ENCODE results near the gene GCK.

GCK gene

DNA sequence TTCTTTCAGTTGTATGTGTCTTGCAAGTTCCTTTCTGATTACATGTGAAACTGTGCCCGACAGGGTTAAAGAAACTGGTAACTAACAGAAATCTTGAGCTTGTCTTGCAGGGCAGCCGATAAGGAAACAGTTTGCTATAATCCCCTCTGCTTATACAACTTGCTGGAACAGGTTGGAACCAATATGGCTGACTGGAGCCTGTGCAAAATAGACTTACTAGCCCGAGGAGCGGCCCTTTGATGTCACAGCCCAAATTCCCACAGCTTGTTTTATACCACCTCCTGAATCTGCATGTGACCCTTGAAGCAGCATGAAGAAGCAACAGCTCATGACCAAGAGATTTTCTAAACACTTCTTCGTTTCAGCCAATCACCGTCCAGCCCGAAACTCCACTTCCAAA is 8.2 kb upstream of the GCK start:
- POLR2A ChIA-PET: no interaction called here
- no peak for TF ChIP-seq SP1 (IDR thresholded peaks at IDR 0.05)
- TF ChIP-seq ARNT (IDR thresholded peaks at IDR 0.05): no peak
- no peak for TF ChIP-seq TARDBP (IDR thresholded peaks at IDR 0.05)
- TF ChIP-seq ZNF384 (IDR thresholded peaks at IDR 0.05): no peak
- no peak for TF ChIP-seq HDGF (IDR thresholded peaks at IDR 0.05; ENCODE audit: borderline replicate concordance)
- TF ChIP-seq FOXK2 (IDR thresholded peaks at IDR 0.05): no peak
- TF ChIP-seq LEF1 (IDR thresholded peaks at IDR 0.05; ENCODE audit: borderline replicate concordance): no peak
- no peak for TF ChIP-seq FOXM1 (IDR thresholded peaks at IDR 0.05; ENCODE audit: borderline replicate concordance)
- no peak for TF ChIP-seq BHLHE40 (IDR thresholded peaks at IDR 0.05; ENCODE audit: borderline replicate concordance)
- TF ChIP-seq CTBP1 (IDR thresholded peaks at IDR 0.05; ENCODE audit: borderline replicate concordance): no peak
- TF ChIP-seq L3MBTL2 (conservative IDR thresholded peaks at IDR 0.05): no peak
- no peak for TF ChIP-seq ELF4 (IDR thresholded peaks at IDR 0.05)
- TF ChIP-seq NFRKB (IDR thresholded peaks at IDR 0.05): no peak
- no peak for TF ChIP-seq FOXA1 (IDR thresholded peaks at IDR 0.05)
- no peak for TF ChIP-seq PKNOX1 (IDR thresholded peaks at IDR 0.05)
- TF ChIP-seq SUZ12 (IDR thresholded peaks at IDR 0.05): no peak
- CTCF ChIA-PET: interaction anchor here (1.6 kb wide), 1 partner anchor 10 kb away, joined by 4 read pairs; no protein-coding TSS in a partner anchor
- DNase-seq (ENCODE audit: extremely low spot score): no peak

DNA sequence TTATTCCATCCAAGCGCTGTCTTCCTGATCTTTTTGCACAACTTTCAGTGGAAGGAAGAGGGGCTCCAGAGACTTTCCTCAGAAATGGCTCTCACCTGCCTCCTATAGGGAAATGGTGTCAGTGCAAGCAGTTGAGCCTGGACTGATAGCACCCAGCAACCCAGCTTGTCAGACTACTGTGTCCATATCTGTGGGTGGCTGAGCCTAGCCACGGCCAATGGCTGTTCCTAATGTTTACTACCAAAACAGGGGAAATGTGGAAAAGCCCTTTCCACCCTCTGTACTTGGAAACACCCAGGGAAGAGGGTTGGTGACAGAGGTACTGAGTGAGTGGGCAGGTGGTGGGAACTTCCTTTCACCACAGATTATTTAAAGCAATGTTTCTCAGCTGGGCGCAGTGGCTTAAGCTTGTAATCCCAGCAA is 7.2 kb upstream of the GCK start:
- DNase-seq (ENCODE audit: extremely low spot score): peak; percentile 65
- ChIA-PET CTCF (interaction anchor here (0.6 to 1.6 kb wide), 5 partner anchors 9 to 558 kb away, joined by 3 to 4 read pairs (median 3); partner anchors contain the start of gene POLD2), POLR2A (no interaction called here)
- TF ChIP-seq FOXM1 (IDR thresholded peaks at IDR 0.05; ENCODE audit: borderline replicate concordance): no peak
- no peak for TF ChIP-seq FOXK2 (IDR thresholded peaks at IDR 0.05)
- no peak for TF ChIP-seq ZNF384 (IDR thresholded peaks at IDR 0.05)
- TF ChIP-seq HDGF (IDR thresholded peaks at IDR 0.05; ENCODE audit: borderline replicate concordance): no peak
- TF ChIP-seq BHLHE40 (IDR thresholded peaks at IDR 0.05; ENCODE audit: borderline replicate concordance): no peak

DNA sequence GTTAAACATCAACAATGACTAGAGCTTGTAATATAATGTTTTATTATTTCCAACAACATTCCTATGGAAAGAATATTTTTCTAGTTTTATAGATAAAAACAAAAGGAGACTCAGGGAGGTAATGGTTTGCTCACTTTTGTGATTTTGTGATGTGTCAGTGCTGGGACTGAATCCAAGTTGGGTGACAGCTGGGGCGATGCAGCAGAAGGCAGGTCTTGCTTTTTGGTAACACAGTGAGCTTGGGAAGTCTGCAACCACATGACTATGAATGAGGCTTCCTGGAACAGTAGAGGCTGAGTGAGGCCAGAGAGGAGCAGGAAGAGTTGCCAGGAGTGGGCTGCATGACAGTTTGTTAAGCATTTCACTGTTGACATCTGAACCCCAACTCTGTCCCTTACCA is 6.7 kb upstream of the GCK start:
- CTCF ChIA-PET: interaction anchor here (0.7 to 1.0 kb wide), 2 partner anchors 73 to 121 kb away, joined by 3 read pairs; partner anchors contain the start of gene POLD2
- DNase-seq (ENCODE audit: extremely low spot score): no peak
- TF ChIP-seq ARNT (IDR thresholded peaks at IDR 0.05): no peak
- no peak for TF ChIP-seq SUZ12 (IDR thresholded peaks at IDR 0.05)
- TF ChIP-seq BHLHE40 (IDR thresholded peaks at IDR 0.05; ENCODE audit: borderline replicate concordance): no peak
- no peak for TF ChIP-seq ZNF384 (IDR thresholded peaks at IDR 0.05)
- TF ChIP-seq PKNOX1 (IDR thresholded peaks at IDR 0.05): no peak
- no peak for TF ChIP-seq CTBP1 (IDR thresholded peaks at IDR 0.05; ENCODE audit: borderline replicate concordance)
- TF ChIP-seq L3MBTL2 (conservative IDR thresholded peaks at IDR 0.05): no peak
- no peak for TF ChIP-seq TARDBP (IDR thresholded peaks at IDR 0.05)
- TF ChIP-seq FOXK2 (IDR thresholded peaks at IDR 0.05): no peak
- no peak for TF ChIP-seq FOXA1 (IDR thresholded peaks at IDR 0.05)
- TF ChIP-seq ELF4 (IDR thresholded peaks at IDR 0.05): no peak
- no peak for TF ChIP-seq SP1 (IDR thresholded peaks at IDR 0.05)
- TF ChIP-seq HDGF (IDR thresholded peaks at IDR 0.05; ENCODE audit: borderline replicate concordance): no peak
- no peak for TF ChIP-seq NFRKB (IDR thresholded peaks at IDR 0.05)

GRCh38 chr7:44194562-44195145 is 5.4 kb upstream of the GCK start:
- DNase-seq (ENCODE audit: extremely low spot score): no peak
- ChIA-PET POLR2A (interaction anchor here (1.2 to 1.4 kb wide), 2 partner anchors 24 to 72 kb away, joined by 3 to 4 read pairs; partner anchors contain the start of gene POLD2), CTCF (no interaction called here)
- TF ChIP-seq ELF4 (IDR thresholded peaks at IDR 0.05) (no peak), ZNF384 (IDR thresholded peaks at IDR 0.05) (no peak), NFRKB (IDR thresholded peaks at IDR 0.05) (no peak), SP1 (IDR thresholded peaks at IDR 0.05) (no peak), ARNT (IDR thresholded peaks at IDR 0.05) (no peak), HDGF (IDR thresholded peaks at IDR 0.05; ENCODE audit: borderline replicate concordance) (no peak), FOXK2 (IDR thresholded peaks at IDR 0.05) (no peak), PKNOX1 (IDR thresholded peaks at IDR 0.05) (no peak), LEF1 (IDR thresholded peaks at IDR 0.05; ENCODE audit: borderline replicate concordance) (no peak), CTBP1 (IDR thresholded peaks at IDR 0.05; ENCODE audit: borderline replicate concordance) (no peak), TARDBP (IDR thresholded peaks at IDR 0.05) (no peak), L3MBTL2 (conservative IDR thresholded peaks at IDR 0.05) (no peak), FOXA1 (IDR thresholded peaks at IDR 0.05) (no peak), BHLHE40 (IDR thresholded peaks at IDR 0.05; ENCODE audit: borderline replicate concordance) (no peak), SUZ12 (IDR thresholded peaks at IDR 0.05) (no peak), FOXM1 (IDR thresholded peaks at IDR 0.05; ENCODE audit: borderline replicate concordance) (no peak)

More for the DNA sequence above, 6.7 kb upstream of the GCK start:
- POLR2A ChIA-PET: no interaction called here

DNA sequence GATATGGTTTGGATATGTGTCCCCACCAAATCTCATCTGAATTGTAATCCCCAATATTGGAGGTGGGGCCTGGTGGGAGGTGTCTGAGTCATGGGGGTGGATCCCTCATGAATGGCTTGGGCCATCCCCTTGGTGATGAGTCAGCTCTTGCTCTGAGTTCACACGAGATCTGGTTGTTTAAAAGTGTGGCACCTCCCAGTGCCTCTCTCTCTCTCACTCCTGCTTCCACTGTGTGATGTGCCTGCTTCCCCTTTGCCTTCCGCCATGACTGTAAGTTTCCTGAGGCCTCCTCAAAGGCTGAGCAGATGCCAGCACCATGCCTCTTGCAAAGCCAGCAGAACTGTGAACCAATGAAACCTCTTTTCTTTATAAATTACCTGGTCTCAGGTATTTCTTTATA is 4.8 kb upstream of the GCK start:
- ChIA-PET CTCF (no interaction called here), POLR2A (interaction anchor here (1.2 to 1.4 kb wide), 2 partner anchors 24 to 71 kb away, joined by 3 to 4 read pairs; partner anchors contain the start of gene POLD2)
- no peak for DNase-seq (ENCODE audit: extremely low spot score)
- TF ChIP-seq SP1 (IDR thresholded peaks at IDR 0.05) (no peak), ELF4 (IDR thresholded peaks at IDR 0.05) (no peak), FOXK2 (IDR thresholded peaks at IDR 0.05) (no peak), ARNT (IDR thresholded peaks at IDR 0.05) (no peak), CTBP1 (IDR thresholded peaks at IDR 0.05; ENCODE audit: borderline replicate concordance) (no peak), L3MBTL2 (conservative IDR thresholded peaks at IDR 0.05) (no peak)
